ENCODE measurements around the gene PHF10.

The PHF10 gene

DNA sequence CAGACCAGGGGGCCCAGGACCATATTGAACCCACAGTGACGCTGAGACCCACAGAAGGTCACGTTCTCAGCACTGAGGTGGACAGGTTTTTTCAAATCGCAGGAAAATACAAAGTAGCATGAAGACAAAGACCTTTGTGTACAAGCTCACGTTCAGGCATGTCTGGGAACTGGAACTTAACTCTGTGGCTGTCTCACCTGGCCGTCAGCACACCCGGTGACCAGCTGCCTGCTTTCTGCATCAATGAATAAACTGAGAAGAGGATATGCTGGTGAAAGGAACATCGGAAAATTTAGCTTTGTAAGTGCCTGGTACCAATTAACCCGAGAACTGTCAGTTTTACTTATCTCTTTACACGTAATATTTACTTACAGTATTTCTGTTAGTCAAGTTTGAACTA lies 59.0 kb downstream of the PHF10 start:
- TF ChIP-seq, protein P1, sequence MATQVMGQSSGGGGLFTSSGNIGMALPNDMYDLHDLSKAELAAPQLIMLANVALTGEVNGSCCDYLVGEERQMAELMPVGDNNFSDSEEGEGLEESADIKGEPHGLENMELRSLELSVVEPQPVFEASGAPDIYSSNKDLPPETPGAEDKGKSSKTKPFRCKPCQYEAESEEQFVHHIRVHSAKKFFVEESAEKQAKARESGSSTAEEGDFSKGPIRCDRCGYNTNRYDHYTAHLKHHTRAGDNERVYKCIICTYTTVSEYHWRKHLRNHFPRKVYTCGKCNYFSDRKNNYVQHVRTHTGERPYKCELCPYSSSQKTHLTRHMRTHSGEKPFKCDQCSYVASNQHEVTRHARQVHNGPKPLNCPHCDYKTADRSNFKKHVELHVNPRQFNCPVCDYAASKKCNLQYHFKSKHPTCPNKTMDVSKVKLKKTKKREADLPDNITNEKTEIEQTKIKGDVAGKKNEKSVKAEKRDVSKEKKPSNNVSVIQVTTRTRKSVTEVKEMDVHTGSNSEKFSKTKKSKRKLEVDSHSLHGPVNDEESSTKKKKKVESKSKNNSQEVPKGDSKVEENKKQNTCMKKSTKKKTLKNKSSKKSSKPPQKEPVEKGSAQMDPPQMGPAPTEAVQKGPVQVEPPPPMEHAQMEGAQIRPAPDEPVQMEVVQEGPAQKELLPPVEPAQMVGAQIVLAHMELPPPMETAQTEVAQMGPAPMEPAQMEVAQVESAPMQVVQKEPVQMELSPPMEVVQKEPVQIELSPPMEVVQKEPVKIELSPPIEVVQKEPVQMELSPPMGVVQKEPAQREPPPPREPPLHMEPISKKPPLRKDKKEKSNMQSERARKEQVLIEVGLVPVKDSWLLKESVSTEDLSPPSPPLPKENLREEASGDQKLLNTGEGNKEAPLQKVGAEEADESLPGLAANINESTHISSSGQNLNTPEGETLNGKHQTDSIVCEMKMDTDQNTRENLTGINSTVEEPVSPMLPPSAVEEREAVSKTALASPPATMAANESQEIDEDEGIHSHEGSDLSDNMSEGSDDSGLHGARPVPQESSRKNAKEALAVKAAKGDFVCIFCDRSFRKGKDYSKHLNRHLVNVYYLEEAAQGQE (IDR thresholded peaks at IDR 0.05; ENCODE audit: insufficient read depth in 1 of 2, low read depth in 2 of 2, low read length in 2 of 2): no peak
- TF ChIP-seq FOXP2 (optimal IDR thresholded peaks at IDR 0.05; ENCODE audit: borderline replicate concordance, extremely low read depth, extremely low read length, insufficient read depth): no peak
- no peak for TF ChIP-seq POLR2AphosphoS5 (IDR thresholded peaks at IDR 0.05; ENCODE audit: low read depth, low read length)
- no peak for TF ChIP-seq SIN3A (IDR thresholded peaks at IDR 0.05; ENCODE audit: borderline replicate concordance, insufficient read depth, low read length)
- no peak for TF ChIP-seq TAF1 (IDR thresholded peaks at IDR 0.05; ENCODE audit: borderline replicate concordance, insufficient read depth, low read length)

DNA sequence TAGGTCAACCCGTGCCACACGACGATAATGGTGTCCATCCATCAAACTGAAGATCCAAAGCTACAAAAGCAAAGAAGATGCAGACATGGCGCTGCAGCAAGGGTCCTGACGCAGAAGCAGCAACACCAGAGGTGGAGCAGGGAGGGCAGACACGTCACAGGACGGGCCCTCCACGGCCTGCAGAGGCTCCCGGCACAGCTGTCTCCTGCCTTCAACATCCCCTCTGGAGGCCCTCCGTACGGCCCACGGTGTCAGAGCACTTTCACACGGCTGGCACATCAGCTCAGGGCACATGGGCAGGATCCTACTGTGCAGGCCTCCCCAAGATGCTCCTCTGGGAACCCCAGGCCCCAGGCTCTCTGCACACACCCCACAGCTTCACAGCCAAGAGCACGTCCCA lies 60.1 kb downstream of the PHF10 start:
- TF ChIP-seq FOXP2 (optimal IDR thresholded peaks at IDR 0.05; ENCODE audit: borderline replicate concordance, extremely low read depth, extremely low read length, insufficient read depth) (no peak), SIN3A (IDR thresholded peaks at IDR 0.05; ENCODE audit: borderline replicate concordance, insufficient read depth, low read length) (no peak), POLR2AphosphoS5 (IDR thresholded peaks at IDR 0.05; ENCODE audit: low read depth, low read length) (no peak), TAF1 (IDR thresholded peaks at IDR 0.05; ENCODE audit: borderline replicate concordance, insufficient read depth, low read length) (no peak)
- TF ChIP-seq, protein P1 (IDR thresholded peaks at IDR 0.05; ENCODE audit: insufficient read depth in 1 of 2, low read depth in 2 of 2, low read length in 2 of 2): no peak

DNA sequence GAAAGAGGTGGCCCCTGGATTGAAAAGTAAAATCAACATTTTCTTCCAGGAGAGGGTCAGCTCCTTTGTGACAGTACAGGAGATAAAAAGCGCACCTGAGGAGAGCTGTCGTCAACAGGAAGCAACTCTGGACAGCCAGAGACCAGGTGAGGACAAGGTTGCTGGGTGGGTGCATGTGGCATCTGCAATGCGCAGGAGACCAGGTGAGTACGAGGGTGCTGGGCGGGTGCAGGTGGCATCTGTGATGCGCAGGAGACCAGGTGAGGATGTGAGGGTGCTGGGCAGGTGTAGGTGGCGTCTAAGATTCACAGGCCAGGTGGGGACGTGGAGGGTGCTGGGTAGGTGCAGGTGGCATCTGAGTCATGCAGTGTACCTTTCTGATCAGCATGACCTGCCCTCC lies 60.8 kb downstream of the PHF10 start:
- TF ChIP-seq SIN3A (IDR thresholded peaks at IDR 0.05; ENCODE audit: borderline replicate concordance, insufficient read depth, low read length) (no peak), POLR2AphosphoS5 (IDR thresholded peaks at IDR 0.05; ENCODE audit: low read depth, low read length) (no peak), FOXP2 (optimal IDR thresholded peaks at IDR 0.05; ENCODE audit: borderline replicate concordance, extremely low read depth, extremely low read length, insufficient read depth) (no peak), TAF1 (IDR thresholded peaks at IDR 0.05; ENCODE audit: borderline replicate concordance, insufficient read depth, low read length) (no peak)
- TF ChIP-seq, protein P1 (IDR thresholded peaks at IDR 0.05; ENCODE audit: insufficient read depth in 1 of 2, low read depth in 2 of 2, low read length in 2 of 2): no peak

DNA sequence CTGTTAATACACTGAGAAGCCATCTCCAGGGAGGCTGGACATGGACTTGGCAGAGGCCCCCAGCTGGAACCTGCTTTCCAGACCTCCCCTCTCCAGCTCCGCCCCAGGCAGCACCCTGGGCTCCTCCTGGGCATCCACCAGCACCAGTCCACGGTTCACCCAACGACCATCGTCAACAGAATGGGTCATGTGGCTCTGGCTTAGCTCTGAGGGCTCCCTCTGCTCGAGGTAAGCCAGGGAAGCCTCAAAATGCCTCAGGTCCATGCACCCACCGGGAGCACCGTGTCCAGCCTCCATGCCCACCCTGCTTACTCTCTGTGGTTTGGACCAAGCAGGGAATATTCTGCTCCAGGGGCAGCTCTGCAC lies 62.9 kb downstream of the PHF10 start:
- TF ChIP-seq SIN3A (IDR thresholded peaks at IDR 0.05; ENCODE audit: borderline replicate concordance, insufficient read depth, low read length): no peak
- no peak for TF ChIP-seq FOXP2 (optimal IDR thresholded peaks at IDR 0.05; ENCODE audit: borderline replicate concordance, extremely low read depth, extremely low read length, insufficient read depth)
- TF ChIP-seq, protein P1 (IDR thresholded peaks at IDR 0.05; ENCODE audit: insufficient read depth in 1 of 2, low read depth in 2 of 2, low read length in 2 of 2): no peak
- TF ChIP-seq TAF1 (IDR thresholded peaks at IDR 0.05; ENCODE audit: borderline replicate concordance, insufficient read depth, low read length): no peak
- TF ChIP-seq POLR2AphosphoS5 (IDR thresholded peaks at IDR 0.05; ENCODE audit: low read depth, low read length): no peak
